ENCODE results near the gene PEX11A.

DNA sequence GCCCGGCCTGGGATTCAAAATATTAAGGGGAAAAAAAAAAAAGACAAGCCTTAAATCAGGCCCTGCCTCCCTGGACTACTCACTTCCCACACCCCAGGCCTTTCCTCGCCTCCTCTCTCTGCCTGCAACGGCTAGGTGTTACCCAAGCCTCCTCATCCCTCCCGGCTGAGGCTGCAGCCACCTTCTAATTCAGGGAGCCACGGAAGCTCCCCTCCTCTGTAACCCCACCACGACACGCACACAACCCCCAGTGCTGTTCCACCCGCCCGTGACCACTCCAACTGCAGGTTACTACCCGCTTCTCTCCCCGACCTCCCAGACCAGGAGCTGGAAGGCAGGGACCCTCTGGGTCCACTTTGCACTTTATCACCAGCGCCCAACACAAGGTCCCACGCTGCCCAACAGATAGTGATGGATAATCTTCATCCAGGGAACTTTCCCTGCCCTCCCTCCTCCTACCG lies 36.2 kb downstream of the PEX11A start:
- TF ChIP-seq, protein P1, sequence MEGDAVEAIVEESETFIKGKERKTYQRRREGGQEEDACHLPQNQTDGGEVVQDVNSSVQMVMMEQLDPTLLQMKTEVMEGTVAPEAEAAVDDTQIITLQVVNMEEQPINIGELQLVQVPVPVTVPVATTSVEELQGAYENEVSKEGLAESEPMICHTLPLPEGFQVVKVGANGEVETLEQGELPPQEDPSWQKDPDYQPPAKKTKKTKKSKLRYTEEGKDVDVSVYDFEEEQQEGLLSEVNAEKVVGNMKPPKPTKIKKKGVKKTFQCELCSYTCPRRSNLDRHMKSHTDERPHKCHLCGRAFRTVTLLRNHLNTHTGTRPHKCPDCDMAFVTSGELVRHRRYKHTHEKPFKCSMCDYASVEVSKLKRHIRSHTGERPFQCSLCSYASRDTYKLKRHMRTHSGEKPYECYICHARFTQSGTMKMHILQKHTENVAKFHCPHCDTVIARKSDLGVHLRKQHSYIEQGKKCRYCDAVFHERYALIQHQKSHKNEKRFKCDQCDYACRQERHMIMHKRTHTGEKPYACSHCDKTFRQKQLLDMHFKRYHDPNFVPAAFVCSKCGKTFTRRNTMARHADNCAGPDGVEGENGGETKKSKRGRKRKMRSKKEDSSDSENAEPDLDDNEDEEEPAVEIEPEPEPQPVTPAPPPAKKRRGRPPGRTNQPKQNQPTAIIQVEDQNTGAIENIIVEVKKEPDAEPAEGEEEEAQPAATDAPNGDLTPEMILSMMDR (IDR thresholded peaks at IDR 0.05) = no peak
- TF ChIP-seq POLR2A (IDR thresholded peaks at IDR 0.05) = no peak

Measured in sigmoid colon (tissue), 3 donors.